Trophoblast cell (in vitro differentiated cells and primary cell): Measurements from ENCODE around the gene C5orf46. TPM values are rescaled to one million over a fixed set of nuclear protein-coding genes. Genes with fewer than 3 reads are reported as not detected.
"Not testable (repeated sequence)": the region's sequence is repeated elsewhere in the genome, so short reads cannot be mapped to it uniquely, and the experiment has no call there.

Experiments used
- DNase-seq, 2 donors: peaks; one replicate each; pipeline ENCODE4 v3.0.0-alpha.2; 2016
- H2AFZ ChIP-seq: 2 replicates; pipeline ENCODE4 v1.6.1; 2013; ENCODE audit warnings: low read length, moderate library complexity, mild to moderate bottlenecking; ENCODE audit not compliant: insufficient read depth, poor library complexity
- H2AK5ac ChIP-seq: 2 replicates; pipeline ENCODE4 v1.6.1; 2013; ENCODE audit warnings: mild to moderate bottlenecking, low read length
- H2BK120ac ChIP-seq: 2 replicates; pipeline ENCODE4 v1.6.1; 2013; ENCODE audit warnings: low read length, mild to moderate bottlenecking, moderate library complexity; ENCODE audit not compliant: insufficient read depth, poor library complexity
- H2BK12ac ChIP-seq: 2 replicates; pipeline ENCODE4 v1.6.1; 2013; ENCODE audit warnings: mild to moderate bottlenecking, low read length, moderate library complexity
- H2BK5ac ChIP-seq: 2 replicates; pipeline ENCODE4 v1.6.1; 2013; ENCODE audit warnings: low read length, low read depth, moderate library complexity, mild to moderate bottlenecking; ENCODE audit not compliant: poor library complexity
- H3K14ac ChIP-seq: 2 replicates; pipeline ENCODE4 v1.6.1; 2013; ENCODE audit warnings: mild to moderate bottlenecking, low read length
- H3K18ac ChIP-seq: 2 replicates; pipeline ENCODE4 v1.6.1; 2013; ENCODE audit warnings: mild to moderate bottlenecking, low read length
- H3K23ac ChIP-seq: 2 replicates; pipeline ENCODE4 v1.6.1; 2013; ENCODE audit warnings: low read length
- H3K27ac ChIP-seq: 2 replicates; pipeline ENCODE4 v1.5.1; 2013; ENCODE audit warnings: low read depth, mild to moderate bottlenecking, inconsistent platforms, low read length, moderate library complexity
- H3K27me3 ChIP-seq: 2 replicates; pipeline ENCODE4 v1.6.1; 2013; ENCODE audit warnings: inconsistent platforms, mild to moderate bottlenecking, low read length, moderate library complexity; ENCODE audit not compliant: insufficient read depth
- H3K36me3 ChIP-seq, 2 experiments: 1 replicate in 1 of 2; 2 replicates in 1 of 2; pipeline ENCODE4 v1.6.1; 2013; ENCODE audit warnings: low read length in 2 of 2, mild to moderate bottlenecking in 2 of 2, moderate library complexity in 1 of 2; ENCODE audit not compliant: insufficient read depth in 2 of 2, control insufficient read depth in 1 of 2
- H3K4ac ChIP-seq: 2 replicates; pipeline ENCODE4 v1.6.1; 2013; ENCODE audit warnings: low read depth, mild to moderate bottlenecking, low read length, moderate library complexity
- H3K4me1 ChIP-seq, 2 experiments: 1 replicate in 1 of 2; 2 replicates in 1 of 2; pipeline ENCODE4 v1.6.1; 2013; ENCODE audit warnings: low read length in 2 of 2, mild to moderate bottlenecking in 2 of 2, moderate library complexity in 1 of 2; ENCODE audit not compliant: insufficient read depth in 2 of 2, control insufficient read depth in 1 of 2
- H3K4me2 ChIP-seq: 2 replicates; pipeline ENCODE4 v1.6.1; 2013; ENCODE audit warnings: inconsistent platforms, mild to moderate bottlenecking, low read length, moderate library complexity
- H3K4me3 ChIP-seq: 2 replicates; pipeline ENCODE4 v1.5.1; 2013; ENCODE audit warnings: mild to moderate bottlenecking, low read depth, low read length, inconsistent platforms
- H3K79me1 ChIP-seq: one replicate; pipeline ENCODE4 v1.6.1; 2013; ENCODE audit warnings: low read length
- H3K79me2 ChIP-seq: 2 replicates; pipeline ENCODE4 v1.6.1; 2013; ENCODE audit warnings: low read length, mild to moderate bottlenecking; ENCODE audit not compliant: control insufficient read depth, insufficient read depth, poor library complexity
- H3K9ac ChIP-seq: 2 replicates; pipeline ENCODE4 v1.6.1; 2013; ENCODE audit warnings: mild to moderate bottlenecking, low read length
- H3K9me3 ChIP-seq: 2 replicates; pipeline ENCODE4 v1.6.1; 2013; ENCODE audit warnings: low read depth, mild to moderate bottlenecking, control low read depth, inconsistent platforms, low read length; ENCODE audit not compliant: insufficient read depth
- H4K12ac ChIP-seq: 2 replicates; pipeline ENCODE4 v1.6.1; 2013; ENCODE audit warnings: low read depth, mild to moderate bottlenecking, low read length, moderate library complexity
- H4K8ac ChIP-seq: 2 replicates; pipeline ENCODE4 v1.6.1; 2013; ENCODE audit warnings: low read depth, mild to moderate bottlenecking, low read length, moderate library complexity
- H4K91ac ChIP-seq: one replicate; pipeline ENCODE4 v1.6.1; 2013; ENCODE audit warnings: low read depth, mild to moderate bottlenecking, low read length, moderate library complexity
- WGBS: extraction: QIAGEN DNeasy Blood & Tissue Kit; methylation state at CpG from one replicate; pipeline ENCODE4 v1.1.7; 2013; ENCODE audit warnings: missing lambda C conversion rate; ENCODE audit not compliant: insufficient read length, insufficient coverage; ENCODE audit errors: extremely low coverage; 5-methylcytosine and 5-hydroxymethylcytosine counted together
- polyA plus RNA-seq: library from polyadenylated mRNA; stranded (reverse); fragments of 200-250 nt; gene quantifications from 2 replicates; pipeline ENCODE4 v1.2.3, GENCODE V29; 2013

Gene C5orf46
- polyA plus RNA-seq = 145 and 154 TPM in 2 replicates

DNA sequence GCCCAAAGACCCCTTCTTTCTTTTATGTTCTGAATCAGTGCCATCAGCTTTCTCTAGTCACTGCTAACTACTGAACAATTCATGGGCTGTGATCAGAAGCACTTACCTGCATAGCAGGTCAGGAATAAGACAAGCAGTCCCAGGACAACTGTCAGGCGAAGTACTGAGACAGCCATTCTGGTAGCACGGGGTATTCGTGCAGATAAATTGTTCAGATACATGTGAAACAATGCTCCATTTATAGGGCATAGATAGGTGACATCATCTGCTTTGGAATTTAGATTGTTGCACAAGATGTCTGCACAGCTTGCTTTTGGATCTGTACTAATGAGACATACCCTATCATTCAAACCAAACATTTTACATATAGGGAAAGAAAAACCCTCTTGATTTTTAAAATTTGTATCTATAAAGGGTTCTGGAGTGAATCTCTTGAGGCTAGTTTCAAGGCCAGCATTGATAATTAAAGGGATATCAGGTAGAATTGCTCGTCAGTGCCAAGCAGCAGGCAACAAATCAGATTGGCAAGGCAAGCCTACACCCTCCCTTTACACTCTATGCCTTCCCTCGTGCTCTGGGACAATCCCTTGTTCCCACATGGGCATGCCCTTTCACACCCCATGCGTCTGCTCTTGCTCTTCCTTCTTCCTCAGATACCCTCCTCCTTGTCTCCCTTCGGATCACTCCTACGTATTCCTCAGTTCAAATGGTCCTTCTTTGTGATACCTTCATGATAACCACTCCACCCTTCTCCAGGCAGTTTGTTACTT, at the start of gene C5orf46:
Gene C5orf46 (minus strand): TSS at position 213 of the 770 bp plus-strand sequence. CDS start 37 bp downstream, at position 176.
- Histone ChIP-seq H3K36me3 (no peaks in the 10 kb centered on the region), H3K4me1 (peaks cover 12 to 20% of the 10 kb centered on the region in 2 experiments), H2AK5ac (peak within 1 kb of the TSS; percentile 94), H3K27me3 (no peaks in the 10 kb centered on the region), H3K14ac (peak within 1 kb of the TSS; percentile 96), H4K12ac (peak within 1 kb of the TSS; percentile 15), H4K91ac (peak within 1 kb of the TSS; percentile 99), H4K8ac (peak within 1 kb of the TSS; percentile 88), H3K79me1 (peaks cover 26% of the 10 kb centered on the region), H3K4me2 (peak within 1 kb of the TSS; percentile 49), H3K27ac (peak within 1 kb of the TSS; percentile 89), H2BK120ac (peak within 1 kb of the TSS; percentile 98), H2BK12ac (peak within 1 kb of the TSS; percentile 95), H3K18ac (peak within 1 kb of the TSS; percentile 83), H3K4ac (peak within 1 kb of the TSS; percentile 72), H3K9ac (no peak within 1 kb of the TSS), H3K23ac (no peak within 1 kb of the TSS), H3K79me2 (peaks cover 2% of the 10 kb centered on the region), H2AFZ (peak within 1 kb of the TSS; percentile 65), H3K9me3 (no peaks in the 10 kb centered on the region), H3K4me3 (no peak within 1 kb of the TSS), H2BK5ac (peak within 1 kb of the TSS; percentile 98)
- DNase-seq = peak; percentile 47 to 86
- WGBS = no CpG with 5 or more reads among the region's 8 CpGs

DNA sequence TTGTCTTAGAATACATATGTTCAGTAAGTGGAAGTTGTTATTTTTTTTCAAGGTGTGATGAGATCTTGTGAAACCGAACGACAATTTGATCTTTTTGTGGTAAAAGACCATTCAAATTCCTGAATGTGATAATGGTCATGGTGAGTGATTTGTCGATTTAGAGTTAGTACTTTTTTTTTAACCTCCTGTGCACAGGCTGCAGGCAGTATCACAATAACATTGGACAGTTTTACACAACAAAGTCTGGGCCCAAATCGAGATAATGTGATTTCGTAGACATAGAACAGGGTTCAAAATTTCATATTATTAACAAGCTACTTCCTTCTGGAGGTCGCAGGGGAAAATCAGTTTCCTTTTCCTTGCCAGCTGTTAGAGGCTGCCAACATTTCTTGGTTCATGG, 48.6 kb upstream of the C5orf46 start:
- Histone ChIP-seq H4K8ac (no peak overlapping the region), H2BK12ac (no peak overlapping the region), H3K4me2 (no peak overlapping the region), H3K27ac (no peak overlapping the region), H3K9me3 (no peaks in the 10 kb centered on the region), H2AK5ac (no peak overlapping the region), H3K79me2 (no peaks in the 10 kb centered on the region), H3K4ac (no peak overlapping the region), H3K27me3 (no peaks in the 10 kb centered on the region), H2BK120ac (no peak overlapping the region), H2AFZ (no peak overlapping the region), H3K18ac (no peak overlapping the region), H3K4me3 (no peak overlapping the region), H3K9ac (no peak overlapping the region), H3K14ac (no peak overlapping the region), H2BK5ac (no peak overlapping the region), H3K4me1 (no peaks in the 10 kb centered on the region), H4K91ac (no peak overlapping the region), H3K36me3 (no peaks in the 10 kb centered on the region), H3K79me1 (no peaks in the 10 kb centered on the region), H4K12ac (no peak overlapping the region), H3K23ac (no peak overlapping the region)
- WGBS = no CpG with 5 or more reads among the region's 6 CpGs
- no peak for DNase-seq

DNA sequence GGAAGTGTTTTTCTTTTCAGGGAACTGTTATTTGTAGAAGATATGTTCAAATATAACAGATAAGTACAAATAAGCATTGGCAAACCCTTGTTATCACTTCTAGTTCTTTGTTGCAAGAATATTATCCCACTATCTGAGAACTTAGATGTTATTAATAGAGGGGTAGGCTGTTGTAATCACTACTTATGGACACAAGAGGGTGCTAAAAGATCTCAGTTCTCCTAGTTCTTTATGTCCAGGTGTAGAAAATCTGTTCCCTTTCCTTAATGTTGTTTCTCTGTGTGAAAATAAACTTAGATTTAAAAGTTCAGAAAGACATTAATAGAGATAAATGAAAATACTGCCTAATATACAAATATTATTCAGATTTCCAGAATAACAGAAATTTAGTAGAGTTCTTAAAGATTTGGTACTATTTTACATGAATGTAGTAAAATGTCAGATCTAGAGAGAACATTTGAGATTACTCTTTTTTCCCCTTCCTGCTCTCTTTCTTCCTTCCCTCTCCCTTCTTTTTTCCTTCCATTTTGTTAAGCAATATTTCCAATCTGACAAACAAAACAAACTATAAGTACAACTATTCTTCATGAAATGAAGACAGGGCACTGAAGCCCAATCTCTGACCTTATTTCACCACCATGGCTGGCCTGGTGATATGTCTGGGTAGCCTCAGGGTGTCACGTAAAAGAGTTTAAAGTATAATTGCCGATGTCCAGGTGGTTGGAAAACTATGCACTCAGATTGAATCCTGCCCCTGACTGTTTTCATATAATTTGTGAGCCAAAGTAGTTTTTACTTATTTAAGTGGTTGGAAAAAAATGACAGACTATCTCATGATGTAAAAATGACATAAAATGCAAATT, 43.6 kb upstream of the C5orf46 start:
- no peaks in the 10 kb centered on the region for H3K79me1 ChIP-seq
- no peak overlapping the region for H3K18ac ChIP-seq
- no peak overlapping the region for H2AK5ac ChIP-seq
- H3K27ac ChIP-seq = no peak overlapping the region
- no peak overlapping the region for H2BK5ac ChIP-seq
- no peak overlapping the region for H4K12ac ChIP-seq
- no peak overlapping the region for H3K4ac ChIP-seq
- no peaks in the 10 kb centered on the region for H3K4me1 ChIP-seq
- no peak overlapping the region for H2BK12ac ChIP-seq
- no peaks in the 10 kb centered on the region for H3K9me3 ChIP-seq
- H3K79me2 ChIP-seq = no peaks in the 10 kb centered on the region
- no peak overlapping the region for H2AFZ ChIP-seq
- H2BK120ac ChIP-seq = no peak overlapping the region
- H4K91ac ChIP-seq = no peak overlapping the region
- no peak overlapping the region for H3K9ac ChIP-seq
- H4K8ac ChIP-seq = no peak overlapping the region
- H3K4me2 ChIP-seq = no peak overlapping the region
- H3K23ac ChIP-seq = no peak overlapping the region
- H3K36me3 ChIP-seq = no peaks in the 10 kb centered on the region
- H3K27me3 ChIP-seq = no peaks in the 10 kb centered on the region
- no peak overlapping the region for H3K14ac ChIP-seq
- no CpG with 5 or more reads among the region's 2 CpGs for WGBS
- no peak overlapping the region for H3K4me3 ChIP-seq
- peak; percentile 63 to 84 for DNase-seq

DNA sequence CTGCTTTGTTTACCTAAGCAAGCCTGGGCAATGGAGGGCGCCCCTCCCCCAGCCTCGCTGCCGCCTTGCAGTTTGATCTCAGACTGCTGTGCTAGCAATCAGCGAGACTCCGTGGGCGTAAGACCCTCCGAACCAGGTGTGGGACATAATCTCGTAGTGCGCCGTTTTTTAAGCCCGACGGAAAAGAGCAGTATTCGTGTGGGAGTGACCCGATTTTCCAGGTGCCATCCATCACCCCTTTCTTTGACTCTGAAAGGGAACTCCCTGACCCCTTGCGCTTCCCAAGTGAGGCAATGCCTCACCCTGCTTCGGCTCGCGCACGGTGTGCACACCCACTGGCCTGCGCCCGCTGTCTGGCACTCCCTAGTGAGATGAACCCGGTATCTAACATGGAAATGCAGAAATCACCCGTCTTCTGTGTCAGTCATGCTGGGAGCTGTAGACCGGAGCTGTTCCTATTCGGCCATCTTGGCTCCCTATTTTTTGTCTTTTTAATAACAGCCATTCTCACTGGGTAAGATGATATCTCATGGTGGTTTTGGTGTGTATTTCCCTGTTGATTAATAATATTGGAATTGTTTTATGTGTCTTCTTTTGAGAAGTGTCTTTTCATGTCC, 40.4 kb upstream of the C5orf46 start:
- Histone ChIP-seq H4K8ac (peak overlapping the region; percentile 13), H4K91ac (peak overlapping the region; percentile 39), H4K12ac (peak overlapping the region; percentile 7), H3K4me3 (peak overlapping the region; percentile 57)
- not testable (repeated sequence) for H3K18ac ChIP-seq, H2AFZ ChIP-seq, H2BK120ac ChIP-seq, H2BK12ac ChIP-seq, H3K27me3 ChIP-seq, H3K9ac ChIP-seq, H2BK5ac ChIP-seq, H3K79me1 ChIP-seq, H3K4ac ChIP-seq, H3K4me2 ChIP-seq, H3K23ac ChIP-seq, H3K4me1 ChIP-seq, H3K27ac ChIP-seq, H3K79me2 ChIP-seq, H3K14ac ChIP-seq, H3K36me3 ChIP-seq, H2AK5ac ChIP-seq, H3K9me3 ChIP-seq
- DNase-seq = peak in 1 of 2 donors; percentile 40
- no CpG with 5 or more reads among the region's 25 CpGs for WGBS
